HG03520 (cell line): ENCODE data around the gene CNNM2.
"Not testable (repeated sequence)": the region's sequence is repeated elsewhere in the genome, so short reads cannot be mapped to it uniquely, and the experiment has no call there.

ENCODE experiments used
- ATAC-seq: cut with Tn5 transposase; IDR thresholded peaks from one replicate; pipeline ENCODE4 v1.9.1; 2021; ENCODE audit warnings: mild to moderate bottlenecking, moderate library complexity; ENCODE audit not compliant: unreplicated experiment

Gene CNNM2

GRCh38 chr10:102923601-102924000, 5.5 kb downstream of the CNNM2 start:
- ATAC-seq, result no peak

GRCh38 chr10:102926842-102927241, 8.7 kb downstream of the CNNM2 start:
- no peak for ATAC-seq

GRCh38 chr10:102927311-102928010, 9.4 kb downstream of the CNNM2 start:
- no peak for ATAC-seq

DNA sequence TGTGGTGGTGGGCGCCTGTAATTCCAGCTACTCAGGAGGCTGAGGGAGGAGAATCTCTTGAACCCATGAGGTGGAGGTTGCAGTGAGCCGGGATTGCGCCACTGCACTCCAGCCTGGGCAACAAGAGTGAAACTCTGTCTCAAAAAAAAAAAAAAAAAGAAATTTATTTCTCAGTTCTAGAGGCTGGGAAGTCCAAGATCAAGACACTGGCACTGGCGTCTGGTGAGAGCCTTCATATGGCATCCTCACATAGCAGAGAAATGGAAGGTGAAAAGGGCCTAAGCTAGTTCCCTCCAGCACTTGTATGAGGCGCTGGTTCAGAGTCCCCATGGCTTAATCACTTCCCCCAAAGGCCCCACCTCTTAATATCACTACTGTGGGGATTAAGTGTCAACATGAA, 10.3 kb downstream of the CNNM2 start:
- ATAC-seq, result not testable (repeated sequence)

GRCh38 chr10:102930720-102931119, 12.6 kb downstream of the CNNM2 start:
- no peak for ATAC-seq

DNA sequence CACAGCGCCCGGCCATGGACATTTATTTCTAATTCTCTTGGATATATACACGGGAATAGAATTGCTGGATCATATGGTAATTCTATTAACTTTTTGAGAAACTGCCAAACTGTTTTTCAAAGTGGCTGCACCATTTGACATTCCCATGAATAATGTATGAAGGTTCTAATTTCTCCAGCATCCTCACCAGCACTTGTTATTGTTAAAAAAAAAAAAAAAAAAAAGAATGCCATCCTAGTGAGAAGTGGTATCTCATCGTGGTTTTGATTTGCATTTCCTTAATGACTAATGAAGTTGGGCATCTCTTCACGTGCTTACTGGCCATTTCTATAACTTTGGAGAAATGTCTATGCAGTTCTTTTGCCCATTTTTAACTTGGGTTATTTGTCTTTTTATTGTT, 13.5 kb downstream of the CNNM2 start:
- no peak for ATAC-seq

GRCh38 chr10:102935505-102935904, 17.4 kb downstream of the CNNM2 start:
- ATAC-seq, result no peak

GRCh38 chr10:102935939-102936605, 18.0 kb downstream of the CNNM2 start:
- ATAC-seq, result no peak

GRCh38 chr10:102941401-102941800, 23.3 kb downstream of the CNNM2 start:
- ATAC-seq, result no peak

DNA sequence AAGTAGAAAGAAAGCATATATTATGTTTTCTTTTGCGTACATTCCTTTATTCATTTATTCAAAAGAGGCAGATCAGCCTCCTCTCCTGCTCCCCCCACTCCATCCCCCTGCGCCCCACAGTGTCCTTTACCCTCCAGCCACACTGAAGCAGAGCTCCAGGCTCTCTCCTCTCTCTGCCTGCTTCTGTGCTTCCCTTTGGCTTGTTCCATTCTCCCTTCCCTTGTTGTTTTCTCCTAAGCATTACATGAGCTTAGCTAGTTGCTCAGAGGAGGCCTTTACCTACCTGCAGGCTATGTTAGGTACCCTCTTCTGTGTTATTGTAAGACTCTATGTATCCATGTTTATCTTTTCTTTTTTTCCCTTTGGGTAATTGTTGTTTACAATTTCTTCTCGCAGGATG, 27.4 kb downstream of the CNNM2 start:
- no peak for ATAC-seq

DNA sequence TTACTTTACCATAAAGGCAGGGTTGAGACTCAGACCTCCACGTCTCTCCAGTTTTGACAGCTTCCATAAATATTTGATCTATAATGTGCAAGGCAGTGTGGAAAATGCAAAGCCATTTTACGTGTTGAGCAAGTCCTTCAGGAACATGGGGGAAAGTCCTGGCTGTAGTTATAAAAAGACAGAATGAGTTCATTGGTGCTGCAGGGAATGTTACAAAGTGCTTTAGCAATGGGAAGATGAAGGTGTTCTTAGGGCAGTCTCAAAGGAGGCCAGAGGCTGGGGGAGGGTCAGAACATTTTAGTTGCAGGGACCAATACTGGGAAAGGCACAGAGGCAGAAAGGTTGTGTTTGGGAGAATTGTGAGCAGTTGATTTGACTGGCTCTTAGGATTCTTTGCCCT, 27.9 kb downstream of the CNNM2 start:
- ATAC-seq, result no peak

GRCh38 chr10:102946992-102947391, 28.9 kb downstream of the CNNM2 start:
- no peak for ATAC-seq

- no peak for ATAC-seq
Observed at GRCh38 chr10:102948176-102948575, 30.1 kb downstream of the CNNM2 start.

- no peak for ATAC-seq
Observed at GRCh38 chr10:102948786-102949185, 30.7 kb downstream of the CNNM2 start.

GRCh38 chr10:102949916-102950315, 31.8 kb downstream of the CNNM2 start:
- ATAC-seq, result no peak

GRCh38 chr10:102951316-102951715, 33.2 kb downstream of the CNNM2 start:
- ATAC-seq, result no peak

DNA sequence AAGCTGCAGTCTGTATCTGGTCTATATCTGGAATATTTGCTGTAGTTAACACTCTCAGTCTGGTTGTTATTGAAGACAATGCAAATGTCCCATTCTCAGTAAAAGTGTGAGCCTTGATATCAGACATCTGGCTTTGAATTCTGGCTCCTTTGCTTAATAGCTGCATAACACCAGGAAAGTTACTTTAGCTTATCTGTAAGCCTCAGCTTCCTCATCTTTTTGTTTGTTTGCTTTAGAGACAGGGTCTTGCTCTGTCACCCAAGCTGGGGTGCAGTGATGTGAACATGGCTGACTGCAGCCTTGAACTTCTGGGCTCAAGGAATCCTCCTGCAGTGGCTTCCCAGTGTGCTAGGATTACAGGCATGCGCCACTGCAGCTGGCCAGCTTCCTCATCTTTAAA, 41.3 kb downstream of the CNNM2 start:
- no peak for ATAC-seq

- no peak for ATAC-seq
Observed at GRCh38 chr10:102960157-102960556, 42.1 kb downstream of the CNNM2 start.

GRCh38 chr10:102962267-102962666, 44.2 kb downstream of the CNNM2 start:
- ATAC-seq, result no peak

DNA sequence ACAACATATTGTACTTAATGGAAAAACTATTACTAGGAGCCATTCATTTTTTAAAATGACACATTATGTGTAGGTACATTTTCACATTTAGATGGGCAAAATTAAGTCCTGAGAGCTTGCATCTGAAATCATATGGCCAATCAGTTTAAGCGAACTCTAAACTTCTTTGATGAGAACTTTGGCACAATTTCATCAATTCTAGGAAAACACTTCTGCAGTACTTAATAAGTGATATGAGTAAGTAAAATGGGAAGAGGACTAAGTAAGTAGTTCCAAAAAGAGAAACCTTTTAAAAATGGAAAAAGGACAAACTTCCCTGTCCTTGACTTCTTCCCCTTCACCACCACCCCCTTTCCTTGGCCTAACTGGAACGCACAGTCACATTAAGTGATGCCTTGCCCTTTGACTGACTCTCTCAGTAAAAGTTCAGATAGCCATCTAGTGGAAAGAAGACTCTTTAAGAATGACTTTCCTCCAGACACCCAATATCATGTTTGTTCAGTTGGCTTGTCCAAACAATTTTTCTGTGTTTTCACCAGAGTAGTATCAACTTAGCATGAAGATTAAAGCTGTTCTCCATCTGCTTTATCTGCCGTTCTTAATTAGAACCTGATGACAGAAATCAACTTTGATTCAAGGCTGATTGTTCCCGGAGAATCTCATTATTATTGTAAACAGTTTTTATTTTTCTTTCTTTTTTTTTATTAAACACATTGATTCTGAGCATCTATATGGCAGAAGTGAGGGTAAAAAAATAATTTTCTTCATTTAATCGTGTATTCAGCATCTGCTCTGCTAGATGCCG, 45.1 kb downstream of the CNNM2 start:
- ATAC-seq, result no peak

DNA sequence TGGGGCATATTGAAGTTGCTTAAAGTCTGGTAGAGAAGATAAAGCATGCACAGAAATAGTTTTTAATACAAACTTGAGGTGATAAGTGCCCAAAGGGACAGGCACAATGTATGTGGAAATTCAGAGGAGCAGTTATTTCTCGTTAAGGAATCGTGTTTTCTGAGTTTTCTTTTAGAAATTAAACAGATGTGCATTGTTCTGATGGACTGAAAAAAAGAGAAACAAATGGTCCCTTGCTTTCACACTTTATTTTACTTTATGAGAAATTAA, 45.6 kb downstream of the CNNM2 start:
- ATAC-seq, result no peak

DNA sequence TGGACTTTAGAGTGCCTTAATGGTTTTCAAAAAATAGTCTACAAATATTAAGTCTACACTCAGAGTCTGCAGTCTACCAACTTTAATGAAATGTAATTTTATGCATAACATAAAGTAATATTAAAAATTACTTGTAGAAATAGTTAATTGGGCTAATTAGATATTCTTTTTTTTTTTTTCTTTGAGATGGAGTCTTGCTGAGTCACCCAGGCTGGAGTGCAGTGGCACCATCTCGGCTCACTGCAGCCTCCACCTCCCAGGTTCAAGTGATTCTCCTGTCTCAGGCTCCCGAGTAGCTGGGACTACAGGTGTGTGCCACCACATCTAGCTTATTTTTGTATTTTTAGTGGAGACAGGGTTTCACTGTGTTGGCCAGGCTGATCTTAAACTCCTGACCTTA, 46.0 kb downstream of the CNNM2 start:
- ATAC-seq, result not testable (repeated sequence)
